H1 (cell line): ENCODE measurements around the gene GRID1. TPM values are rescaled to one million over a fixed set of nuclear protein-coding genes. Genes with fewer than 3 reads are reported as not detected.

Experiments
- EZH2 ChIP-seq: fragments of 200-600 bp; sonication (generic); IDR thresholded peaks from 2 replicates; pipeline ENCODE4 v1.7.1; 2012; ENCODE audit warnings: low read depth, mild to moderate bottlenecking, moderate library complexity, low read length, inconsistent platforms; ENCODE audit not compliant: severe bottlenecking
- SAP30 ChIP-seq: fragments of 300-600 bp; sonication (generic); IDR thresholded peaks from 2 replicates; pipeline ENCODE4 v1.7.1; 2012; ENCODE audit warnings: low read length, moderate library complexity, mild to moderate bottlenecking, inconsistent platforms; ENCODE audit not compliant: insufficient read depth, insufficient replicate concordance
- YY1 ChIP-seq: IDR thresholded peaks from 2 replicates; pipeline ENCODE4 v1.6.1; 2011; ENCODE audit warnings: low read depth, mild to moderate bottlenecking, low read length
- polyA plus RNA-seq, 7 experiments: library from polyadenylated mRNA; depleted of rRNA in 3 of 7; stranded (reverse) in 5 of 7; unstranded in 2 of 7; fragments of >200 nt in 5 of 7; fragments of 200-250 nt in 2 of 7; gene quantifications; 1 replicate in 5 of 7; 2 replicates in 1 of 7; 4 replicates in 1 of 7; pipeline versions ENCODE4 v1.2.1 to v1.2.3, GENCODE V29; 2011 to 2013; ENCODE audit warnings: missing spikeins in 2 of 7, mixed read lengths in 2 of 7
- total RNA-seq: library from RNA; stranded (reverse); fragmentation: NEBNext Ultra II Directional; extraction: Animal tissue kit (Norgen Biotek cat#: 25700); gene quantifications from 2 replicates; pipeline ENCODE4 v1.2.1, GENCODE V29; 2021
- TF ChIP-seq, protein P1 (sequence below), 3 experiments: IDR thresholded peaks; 1 replicate in 2 of 3; 2 replicates in 1 of 3; pipeline versions ENCODE4 v1.5.1 to v1.6.1; 2011; ENCODE audit warnings: low read length in 3 of 3, mild to moderate bottlenecking in 3 of 3, inconsistent platforms in 2 of 3, low read depth in 1 of 3, moderate library complexity in 1 of 3; ENCODE audit not compliant: insufficient read depth in 1 of 3; ENCODE audit errors: control extremely low read depth in 1 of 3

Gene GRID1
- total and polyA plus RNA-seq, 2 of the 8 experiments (the other 6 are each of a cell fraction or from before 2014, with no cell fraction given), result 0.22 to 0.30 TPM

DNA sequence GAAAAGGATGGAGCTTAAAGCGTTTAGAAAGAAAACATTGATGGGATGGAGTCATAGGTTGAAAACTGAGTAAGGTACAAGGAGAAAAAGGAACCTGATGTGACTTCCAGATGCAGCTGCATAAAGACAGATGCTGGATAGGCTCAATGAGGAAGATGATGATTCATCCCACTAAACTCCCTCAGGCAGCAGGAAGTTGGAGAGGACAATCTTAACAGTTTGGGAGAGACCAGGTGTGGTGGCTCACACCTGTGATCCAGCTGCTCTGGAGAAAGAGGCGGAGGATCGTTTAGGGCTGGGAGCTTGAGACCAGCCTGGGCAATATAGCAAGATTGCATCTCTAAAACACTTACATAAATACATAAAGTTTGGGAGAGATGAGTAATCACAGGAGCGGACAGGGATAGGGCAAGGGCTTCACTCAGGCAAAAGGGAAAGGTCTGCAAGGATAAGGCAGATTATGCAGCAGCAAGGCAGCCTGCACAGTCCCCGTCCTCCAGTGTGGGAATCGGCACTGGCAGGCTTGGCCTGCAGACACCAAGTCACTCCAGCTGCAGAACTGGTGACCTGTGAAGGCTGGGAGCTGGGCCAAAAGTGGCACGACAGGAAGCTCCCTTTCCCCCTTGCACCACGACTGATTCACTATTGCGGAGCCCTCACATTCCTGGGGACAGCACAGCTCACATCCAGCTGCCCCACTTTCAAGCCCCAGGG is 438.5 kb downstream of the GRID1 start (continued):
- TF ChIP-seq YY1, result no peak
- TF ChIP-seq, protein P1, sequence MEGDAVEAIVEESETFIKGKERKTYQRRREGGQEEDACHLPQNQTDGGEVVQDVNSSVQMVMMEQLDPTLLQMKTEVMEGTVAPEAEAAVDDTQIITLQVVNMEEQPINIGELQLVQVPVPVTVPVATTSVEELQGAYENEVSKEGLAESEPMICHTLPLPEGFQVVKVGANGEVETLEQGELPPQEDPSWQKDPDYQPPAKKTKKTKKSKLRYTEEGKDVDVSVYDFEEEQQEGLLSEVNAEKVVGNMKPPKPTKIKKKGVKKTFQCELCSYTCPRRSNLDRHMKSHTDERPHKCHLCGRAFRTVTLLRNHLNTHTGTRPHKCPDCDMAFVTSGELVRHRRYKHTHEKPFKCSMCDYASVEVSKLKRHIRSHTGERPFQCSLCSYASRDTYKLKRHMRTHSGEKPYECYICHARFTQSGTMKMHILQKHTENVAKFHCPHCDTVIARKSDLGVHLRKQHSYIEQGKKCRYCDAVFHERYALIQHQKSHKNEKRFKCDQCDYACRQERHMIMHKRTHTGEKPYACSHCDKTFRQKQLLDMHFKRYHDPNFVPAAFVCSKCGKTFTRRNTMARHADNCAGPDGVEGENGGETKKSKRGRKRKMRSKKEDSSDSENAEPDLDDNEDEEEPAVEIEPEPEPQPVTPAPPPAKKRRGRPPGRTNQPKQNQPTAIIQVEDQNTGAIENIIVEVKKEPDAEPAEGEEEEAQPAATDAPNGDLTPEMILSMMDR (IDR thresholded peaks at IDR 0.05; ENCODE audit: control extremely low read depth in 1 of 3, insufficient read depth in 1 of 3, low read depth in 1 of 3, low read length in 3 of 3), result no peak
- no peak for TF ChIP-seq SAP30
- no peak for TF ChIP-seq EZH2
